SU-DHL-6 (cell line): ENCODE data around the gene TNFRSF11A.

Source experiments
- CTCF ChIP-seq: fragments of 200-600 bp; sonication (generic); IDR thresholded peaks from one replicate; pipeline ENCODE4 v1.5.1; 2017; ENCODE audit warnings: antibody characterized with exemption, mild to moderate bottlenecking, low read length, moderate library complexity; ENCODE audit not compliant: insufficient read depth, poor library complexity, severe bottlenecking
- EZH2phosphoT487 ChIP-seq: fragments of 200-600 bp; sonication (generic), shearing (Covaris generic); conservative IDR thresholded peaks from 2 replicates; pipeline ENCODE4 v1.6.1; 2018; ENCODE audit warnings: mild to moderate bottlenecking, antibody characterized with exemption, low read length, moderate library complexity, mixed read lengths

DNA sequence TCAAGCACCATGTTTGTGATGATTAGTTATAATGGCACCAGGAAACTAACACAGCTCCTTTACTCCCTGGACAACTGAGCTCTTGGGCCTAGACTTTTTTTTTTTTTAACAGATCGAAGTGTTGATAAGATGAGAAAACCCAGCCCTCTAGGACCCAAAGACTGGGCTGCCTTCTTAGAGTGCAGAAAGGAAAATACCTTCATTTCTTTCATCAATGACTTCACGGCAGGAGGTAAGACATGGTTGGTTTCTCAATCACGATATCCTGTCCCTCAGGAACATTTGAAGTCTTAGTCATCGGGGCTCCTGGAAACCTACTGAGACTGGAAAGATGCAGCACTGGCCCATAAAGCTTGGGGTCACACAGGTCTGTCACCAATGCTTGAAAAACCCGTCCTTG, 84.7 kb downstream of the TNFRSF11A start:
- no peak for TF ChIP-seq CTCF
- TF ChIP-seq EZH2phosphoT487 = no peak
